HCT116 (cell line): ENCODE measurements around the gene TAS2R3. TPM values are rescaled to one million over a fixed set of nuclear protein-coding genes. Genes with fewer than 3 reads are reported as not detected.
"Not testable (repeated sequence)": the region's sequence is repeated elsewhere in the genome, so short reads cannot be mapped to it uniquely, and the experiment has no call there.

Source experiments
- ATAC-seq: fragments of 200-7000 bp; cut with Tn5 transposase; 2 replicates; pipeline ENCODE4 v1.9.1; 2020; ENCODE audit warnings: mild to moderate bottlenecking, moderate library complexity
- BruUV-seq: library from RNA; stranded (reverse); fragments of 400-500 nt; replicated peaks from 2 replicates; lab custom pipeline; 2021; lab: Mats Ljungman, UMichigan
- CTCF ChIA-PET: fragments of 300-600 bp; sonication (Branson Sonifier 250); formaldehyde crosslinking; loops from one replicate; lab custom pipeline; 2021; ENCODE audit warnings: antibody characterized with exemption; lab: Charles Lee
- POLR2A ChIA-PET: fragments of 300-600, 350-600 bp; sonication (Branson Sonifier 250); formaldehyde crosslinking; loops from one replicate; lab custom pipeline; 2021; ENCODE audit warnings: antibody characterized with exemption; lab: Charles Lee
- RAD21 ChIA-PET, 2 experiments: fragments of 300-600 bp; sonication (Branson Sonifier 250); formaldehyde crosslinking; loops; one replicate each; lab custom pipeline; 2023; ENCODE audit warnings: low total read pairs in 2 of 2; ENCODE audit not compliant: uncharacterized antibody in 2 of 2, unreplicated experiment in 2 of 2, low non-redundant PET in 1 of 2; lab: Charles Lee
- DNase-seq: peaks from one replicate; pipeline ENCODE4 v3.0.0-alpha.2; 2010; ENCODE audit warnings: low read depth, low spot score
- H2AFZ ChIP-seq: fragments of 200-600 bp; shearing (Covaris generic), sonication (generic); 2 replicates; pipeline ENCODE4 v1.6.1; 2017; ENCODE audit warnings: low read depth, mixed run types, mixed read lengths, antibody characterized with exemption, low read length; ENCODE audit not compliant: poor library complexity, severe bottlenecking
- H3K27ac ChIP-seq: 2 replicates; pipeline ENCODE4 v1.5.1; 2012; ENCODE audit warnings: low read depth, low read length
- H3K27me3 ChIP-seq: fragments of 200-600 bp; sonication (generic); 2 replicates; pipeline ENCODE4 v1.6.1; 2016; ENCODE audit warnings: mixed run types, low read length, mixed read lengths; ENCODE audit not compliant: insufficient read depth
- H3K36me3 ChIP-seq, 2 experiments: fragments of 200-500 bp in 1 of 2; fragments of 200-600 bp in 1 of 2; sonication (Bioruptor generic) in 1 of 2; sonication (generic) in 1 of 2; 2 replicates each; pipeline versions ENCODE4 v1.5.1 to v1.6.1; 2014 to 2016; ENCODE audit warnings: low read length in 2 of 2, inconsistent platforms in 1 of 2, mixed read lengths in 1 of 2, mixed run types in 1 of 2; ENCODE audit not compliant: insufficient read depth in 2 of 2, control insufficient read depth in 1 of 2
- H3K4me1 ChIP-seq, 2 experiments: fragments of 200-600 bp in 1 of 2; sonication (generic) in 1 of 2; 2 replicates each; pipeline versions ENCODE4 v1.5.1 to v1.6.1; 2012 to 2017; ENCODE audit warnings: low read length in 2 of 2, inconsistent platforms in 1 of 2, mild to moderate bottlenecking in 1 of 2, mixed read lengths in 1 of 2, mixed run types in 1 of 2, moderate library complexity in 1 of 2; ENCODE audit not compliant: insufficient read depth in 2 of 2, control insufficient read depth in 1 of 2
- H3K4me2 ChIP-seq: fragments of 200-600 bp; sonication (generic); 2 replicates; pipeline ENCODE4 v1.6.1; 2017; ENCODE audit warnings: mixed run types, low read length, mixed read lengths
- H3K4me3 ChIP-seq, 2 experiments: fragments of 200-600 bp in 1 of 2; sonication (generic) in 1 of 2; replicated peaks in 1 of 2; 2 replicates each; pipeline ENCODE4 v1.5.1; 2011 to 2016; ENCODE audit warnings: low read length in 2 of 2, control low read depth in 1 of 2, low read depth in 1 of 2, mild to moderate bottlenecking in 1 of 2, mixed read lengths in 1 of 2, mixed run types in 1 of 2
- H3K79me2 ChIP-seq: fragments of 200-600 bp; sonication (generic); 2 replicates; pipeline ENCODE4 v1.6.1; 2017; ENCODE audit warnings: mild to moderate bottlenecking, mixed run types, low read length, moderate library complexity, mixed read lengths; ENCODE audit not compliant: insufficient read depth
- H3K9ac ChIP-seq: fragments of 200-600 bp; sonication (generic); 2 replicates; pipeline ENCODE4 v1.6.1; 2016; ENCODE audit warnings: low read length, mixed read lengths
- H3K9me2 ChIP-seq: fragments of 200-600 bp; sonication (generic), shearing (Covaris generic); 2 replicates; pipeline ENCODE4 v1.6.1; 2017; ENCODE audit warnings: mixed run types, mild to moderate bottlenecking, moderate library complexity; ENCODE audit not compliant: insufficient read depth
- H3K9me3 ChIP-seq, 2 experiments: fragments of 200-500 bp in 1 of 2; fragments of 200-600 bp in 1 of 2; sonication (Bioruptor generic) in 1 of 2; sonication (generic) in 1 of 2; 2 replicates each; pipeline ENCODE4 v1.6.1; 2014 to 2017; ENCODE audit warnings: low read length in 2 of 2, mixed read lengths in 2 of 2, inconsistent platforms in 1 of 2, low read depth in 1 of 2, mild to moderate bottlenecking in 1 of 2, mixed run types in 1 of 2, moderate library complexity in 1 of 2; ENCODE audit not compliant: control insufficient read depth in 1 of 2, insufficient read depth in 1 of 2
- H4K20me1 ChIP-seq: fragments of 200-600 bp; sonication (generic), shearing (Covaris generic); 2 replicates; pipeline ENCODE4 v1.6.1; 2017; ENCODE audit warnings: mixed run types, mild to moderate bottlenecking, moderate library complexity; ENCODE audit not compliant: insufficient read depth
- CEBPB ChIP-seq: IDR thresholded peaks from 2 replicates; pipeline ENCODE4 v1.6.1; 2012; ENCODE audit warnings: low read depth
- EGR1 ChIP-seq: IDR thresholded peaks from 2 replicates; pipeline ENCODE4 v1.6.1; 2012; ENCODE audit warnings: low read depth
- POLR2A ChIP-seq: IDR thresholded peaks from 2 replicates; pipeline ENCODE4 v1.7.0; 2011; ENCODE audit warnings: borderline replicate concordance; ENCODE audit not compliant: insufficient read depth, insufficient read length; ENCODE audit errors: extremely low read depth
- POLR2AphosphoS5 ChIP-seq: IDR thresholded peaks from 2 replicates; pipeline ENCODE4 v1.6.1; 2011; ENCODE audit warnings: mild to moderate bottlenecking, low read depth, low read length, moderate library complexity
- RAD21 ChIP-seq: IDR thresholded peaks from 2 replicates; pipeline ENCODE4 v1.6.1; 2012; ENCODE audit warnings: low read depth, mild to moderate bottlenecking
- SP1 ChIP-seq: IDR thresholded peaks from 2 replicates; pipeline ENCODE4 v1.6.1; 2012; ENCODE audit warnings: low read depth
- SRF ChIP-seq: IDR thresholded peaks from 2 replicates; pipeline ENCODE4 v1.6.1; 2012; ENCODE audit warnings: low read depth
- TCF7L2 ChIP-seq: IDR thresholded peaks from 2 replicates; pipeline ENCODE4 v1.7.0; 2011; ENCODE audit warnings: borderline replicate concordance, inconsistent platforms; ENCODE audit not compliant: insufficient read depth, insufficient read length; ENCODE audit errors: extremely low read depth
- ZNF274 ChIP-seq: fragments of 200-500 bp; sonication (Bioruptor generic); IDR thresholded peaks from 2 replicates; pipeline ENCODE4 v1.6.1; 2014; ENCODE audit warnings: mild to moderate bottlenecking, low read depth, low read length, inconsistent platforms
- intact Hi-C: fragments of 100-400 bp; cut with micrococcal nuclease; formaldehyde crosslinking; loops from 2 replicates; pipeline ENCODE4 v1.10.0; 2022
- total RNA-seq: library from RNA; stranded (reverse); gene quantifications from one replicate; pipeline ENCODE4 v1.2.1, GENCODE V29; 2021; ENCODE audit not compliant: unreplicated experiment
- TF ChIP-seq, protein P1 (sequence below), 3 experiments: fragments of 200-600 bp in 1 of 3; sonication (generic) in 1 of 3; IDR thresholded peaks in 2 of 3; conservative IDR thresholded peaks in 1 of 3; 2 replicates each; pipeline ENCODE4 v1.5.1; 2012 to 2017; ENCODE audit warnings: low read depth in 2 of 3, low read length in 2 of 3, antibody characterized with exemption in 1 of 3, borderline replicate concordance in 1 of 3, control low read depth in 1 of 3, mild to moderate bottlenecking in 1 of 3, mixed read lengths in 1 of 3, mixed run types in 1 of 3, moderate library complexity in 1 of 3; ENCODE audit not compliant: insufficient read depth in 1 of 3
- TF ChIP-seq, protein P2 (sequence below): IDR thresholded peaks from 2 replicates; pipeline ENCODE4 v1.6.1; 2012

TAS2R3 gene
- total RNA-seq, 1 experiment from 2014 or later, result 1.4 TPM

DNA sequence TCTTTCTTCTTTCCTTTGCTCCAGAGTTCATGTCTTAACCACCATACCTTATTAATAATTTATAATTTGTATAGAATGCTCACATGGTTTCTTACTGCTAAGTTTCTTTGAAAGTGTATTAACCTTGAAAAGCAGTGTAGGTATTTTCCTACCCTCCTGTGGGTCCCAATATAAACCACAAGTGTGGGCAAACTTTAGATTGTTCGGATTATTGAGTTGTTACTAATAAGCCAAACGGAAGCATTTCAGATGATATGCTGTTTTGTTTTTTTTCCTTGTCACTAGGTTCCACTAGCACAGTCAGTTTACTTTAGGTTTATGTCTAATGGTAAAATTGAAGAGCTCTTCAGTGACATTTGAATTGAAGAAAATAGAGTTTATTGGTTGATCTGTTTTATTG, 15.5 kb upstream of the TAS2R3 start:
- no peaks in the 10 kb centered on the region for H3K4me1 ChIP-seq
- H3K36me3 ChIP-seq, result peaks cover 74 to 82% of the 10 kb centered on the region in 2 experiments
- no TSS peak for BruUV-seq
- ChIA-PET RAD21 (no interaction called here), CTCF (interaction anchor here (1.2 kb wide), 1 partner anchor 10 kb away, joined by 6 read pairs; the partner anchor contains the start of gene SSBP1)
- peaks cover 3 to 12% of the 10 kb centered on the region in 2 experiments; a peak in 2 of 4 replicates for H3K9me3 ChIP-seq
- no peak overlapping the region for H2AFZ ChIP-seq
- peaks cover 54% of the 10 kb centered on the region for H3K79me2 ChIP-seq
- no peak overlapping the region for H3K27ac ChIP-seq
- H3K4me2 ChIP-seq, result no peak overlapping the region
- no peaks in the 10 kb centered on the region for H3K27me3 ChIP-seq
- no peaks in the 10 kb centered on the region for H3K9me2 ChIP-seq
- H3K4me3 ChIP-seq, result no peak overlapping the region
- no peak for TF ChIP-seq TCF7L2
- TF ChIP-seq, protein P1, sequence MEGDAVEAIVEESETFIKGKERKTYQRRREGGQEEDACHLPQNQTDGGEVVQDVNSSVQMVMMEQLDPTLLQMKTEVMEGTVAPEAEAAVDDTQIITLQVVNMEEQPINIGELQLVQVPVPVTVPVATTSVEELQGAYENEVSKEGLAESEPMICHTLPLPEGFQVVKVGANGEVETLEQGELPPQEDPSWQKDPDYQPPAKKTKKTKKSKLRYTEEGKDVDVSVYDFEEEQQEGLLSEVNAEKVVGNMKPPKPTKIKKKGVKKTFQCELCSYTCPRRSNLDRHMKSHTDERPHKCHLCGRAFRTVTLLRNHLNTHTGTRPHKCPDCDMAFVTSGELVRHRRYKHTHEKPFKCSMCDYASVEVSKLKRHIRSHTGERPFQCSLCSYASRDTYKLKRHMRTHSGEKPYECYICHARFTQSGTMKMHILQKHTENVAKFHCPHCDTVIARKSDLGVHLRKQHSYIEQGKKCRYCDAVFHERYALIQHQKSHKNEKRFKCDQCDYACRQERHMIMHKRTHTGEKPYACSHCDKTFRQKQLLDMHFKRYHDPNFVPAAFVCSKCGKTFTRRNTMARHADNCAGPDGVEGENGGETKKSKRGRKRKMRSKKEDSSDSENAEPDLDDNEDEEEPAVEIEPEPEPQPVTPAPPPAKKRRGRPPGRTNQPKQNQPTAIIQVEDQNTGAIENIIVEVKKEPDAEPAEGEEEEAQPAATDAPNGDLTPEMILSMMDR (IDR thresholded peaks at IDR 0.05 in 2 of 3, conservative IDR thresholded peaks at IDR 0.05 in 1 of 3; ENCODE audit: borderline replicate concordance in 1 of 3, insufficient read depth in 1 of 3, low read depth in 2 of 3, low read length in 2 of 3), result no peak
- TF ChIP-seq CEBPB, result no peak
- TF ChIP-seq POLR2AphosphoS5, result no peak
- TF ChIP-seq SP1, result no peak
- no peak for TF ChIP-seq SRF
- TF ChIP-seq EGR1, result no peak
- TF ChIP-seq POLR2A, result no peak
- TF ChIP-seq RAD21, result no peak
- TF ChIP-seq, protein P2, sequence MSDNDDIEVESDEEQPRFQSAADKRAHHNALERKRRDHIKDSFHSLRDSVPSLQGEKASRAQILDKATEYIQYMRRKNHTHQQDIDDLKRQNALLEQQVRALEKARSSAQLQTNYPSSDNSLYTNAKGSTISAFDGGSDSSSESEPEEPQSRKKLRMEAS, result no peak
- no peak for TF ChIP-seq ZNF274
- TF ChIP-seq, all 23 proteins: peak for 0
- no peak overlapping the region for H3K9ac ChIP-seq
- DNase-seq (no peak), ATAC-seq (no peak)
- intact Hi-C loops, result no loop called here
- no peaks in the 10 kb centered on the region for H4K20me1 ChIP-seq
- POLR2A ChIA-PET, result no interaction called here

DNA sequence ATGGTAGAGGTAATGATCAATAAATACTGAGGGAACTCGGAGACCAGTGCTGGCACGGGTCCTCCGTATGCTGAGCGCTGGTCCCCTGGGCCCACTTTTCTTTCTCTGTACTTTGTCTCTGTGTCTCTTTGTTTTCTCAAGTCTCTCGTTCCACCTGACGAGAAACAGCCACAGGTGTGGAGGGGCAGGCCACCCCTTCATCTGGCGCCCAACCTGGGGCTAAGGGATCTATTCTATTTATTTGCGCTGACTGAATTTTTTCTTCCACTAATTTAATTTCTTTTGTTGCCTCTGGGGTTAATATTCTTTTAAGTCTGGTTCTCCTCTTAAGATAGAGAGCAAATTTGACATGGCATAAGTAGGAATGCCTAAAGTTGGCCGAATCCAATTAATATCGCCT, 12.0 kb upstream of the TAS2R3 start:
- H3K4me3 ChIP-seq, H4K20me1 ChIP-seq, H3K9ac ChIP-seq, H3K4me2 ChIP-seq, intact Hi-C loops, H3K27ac ChIP-seq, H2AFZ ChIP-seq, H3K27me3 ChIP-seq, CTCF ChIA-PET, H3K4me1 ChIP-seq, ATAC-seq, RAD21 ChIA-PET, BruUV-seq, DNase-seq, H3K9me2 ChIP-seq, POLR2A ChIA-PET: not testable (repeated sequence)
- H3K79me2 ChIP-seq, result peaks cover 35% of the 10 kb centered on the region
- peaks cover 3 to 12% of the 10 kb centered on the region in 2 experiments; a peak in 2 of 4 replicates for H3K9me3 ChIP-seq
- peaks cover 51 to 60% of the 10 kb centered on the region in 2 experiments for H3K36me3 ChIP-seq
